Fibroblast of mammary gland (primary cell): ENCODE data around the gene RNASE8.

Experiments used
- DNase-seq: peaks from one replicate; pipeline ENCODE4 v3.0.0-alpha.2; 2010; ENCODE audit warnings: low read depth
- H3K4me3 ChIP-seq: 2 replicates; pipeline ENCODE4 v1.5.1; 2011; ENCODE audit warnings: low read depth, mild to moderate bottlenecking, low read length, moderate library complexity; ENCODE audit not compliant: control insufficient read depth
- CTCF ChIP-seq: conservative IDR thresholded peaks from 2 replicates; pipeline ENCODE4 v1.5.1; 2011; ENCODE audit warnings: low read depth, low read length, inconsistent platforms; ENCODE audit not compliant: control insufficient read depth, insufficient read depth

RNASE8 gene

GRCh38 chr14:21078287-21078686, 20.7 kb downstream of the RNASE8 start:
- H3K4me3 ChIP-seq, result no peak overlapping the region
- no peak for TF ChIP-seq CTCF
- no peak for DNase-seq

- H3K4me3 ChIP-seq, result no peak overlapping the region
- no peak for TF ChIP-seq CTCF
- no peak for DNase-seq
These were observed 21.1 kb downstream of the RNASE8 start for GRCh38 chr14:21078726-21079125.

GRCh38 chr14:21081521-21082142, 24.0 kb downstream of the RNASE8 start:
- no peak for DNase-seq
- TF ChIP-seq CTCF, result no peak
- no peak overlapping the region for H3K4me3 ChIP-seq

- TF ChIP-seq CTCF, result no peak
- DNase-seq, result no peak
These were observed 26.1 kb downstream of the RNASE8 start for GRCh38 chr14:21083565-21084325.

GRCh38 chr14:21084396-21084795, 26.8 kb downstream of the RNASE8 start:
- TF ChIP-seq CTCF, result no peak
- DNase-seq, result no peak
- no peak overlapping the region for H3K4me3 ChIP-seq

More at GRCh38 chr14:21083565-21084325, 26.1 kb downstream of the RNASE8 start:
- no peak overlapping the region for H3K4me3 ChIP-seq

GRCh38 chr14:21084998-21085853, 27.6 kb downstream of the RNASE8 start:
- no peak for TF ChIP-seq CTCF
- no peak overlapping the region for H3K4me3 ChIP-seq
- peak; percentile 53 for DNase-seq
